Neural cell (in vitro differentiated cells): ENCODE measurements around the gene SLC17A9. TPM values are rescaled to one million over a fixed set of nuclear protein-coding genes. Genes with fewer than 3 reads are reported as not detected.

Experiments
- H2AFZ ChIP-seq: fragments of 200-600, 300-800 bp; sonication (generic), shearing (Covaris generic); 2 replicates; pipeline ENCODE4 v1.6.0; 2014; ENCODE audit warnings: low read depth, mild to moderate bottlenecking, antibody characterized with exemption, low read length, moderate library complexity
- H3F3A ChIP-seq: fragments of 200-600 bp; shearing (Covaris generic); 2 replicates; pipeline ENCODE4 v1.6.1; 2016; ENCODE audit warnings: mild to moderate bottlenecking, moderate library complexity, mixed read lengths, antibody characterized with exemption, low read length; ENCODE audit not compliant: insufficient read depth, poor library complexity, severe bottlenecking
- H3K27ac ChIP-seq: fragments of 200-600, 300-800 bp; sonication (generic), shearing (Covaris generic); 2 replicates; pipeline ENCODE4 v1.5.1; 2014; ENCODE audit warnings: mild to moderate bottlenecking, low read length, moderate library complexity
- H3K27me3 ChIP-seq: fragments of 300-800, 200-600 bp; sonication (generic), shearing (Covaris generic); 2 replicates; pipeline ENCODE4 v1.6.0; 2014; ENCODE audit warnings: mild to moderate bottlenecking, low read depth, low read length, moderate library complexity; ENCODE audit not compliant: insufficient read depth
- H3K36me3 ChIP-seq: fragments of 300-800, 200-600 bp; sonication (generic), shearing (Covaris generic); 2 replicates; pipeline ENCODE4 v1.5.1; 2014; ENCODE audit warnings: mild to moderate bottlenecking, antibody characterized with exemption, low read length, moderate library complexity; ENCODE audit not compliant: insufficient read depth
- H3K4me2 ChIP-seq: fragments of 300-800, 200-600 bp; sonication (generic), shearing (Covaris generic); 2 replicates; pipeline ENCODE4 v1.6.0; 2014; ENCODE audit warnings: mild to moderate bottlenecking, low read length
- H3K4me3 ChIP-seq: fragments of 300-800, 200-600 bp; sonication (generic), shearing (Covaris generic); 2 replicates; pipeline ENCODE4 v1.5.1; 2014; ENCODE audit warnings: mild to moderate bottlenecking, low read length, moderate library complexity
- H3K79me2 ChIP-seq: fragments of 200-600 bp; shearing (Covaris generic); replicated peaks from 2 replicates; pipeline ENCODE4 v1.6.0; 2014; ENCODE audit warnings: mild to moderate bottlenecking, low read length, moderate library complexity; ENCODE audit not compliant: insufficient read depth
- H3K9ac ChIP-seq: fragments of 300-800, 200-600 bp; sonication (generic), shearing (Covaris generic); 2 replicates; pipeline ENCODE4 v1.6.1; 2016; ENCODE audit warnings: mild to moderate bottlenecking, low read length, mixed read lengths
- H3K9me2 ChIP-seq: fragments of 200-600 bp; shearing (Covaris generic); 2 replicates; pipeline ENCODE4 v1.6.1; 2016; ENCODE audit warnings: mild to moderate bottlenecking, low read length, mixed read lengths; ENCODE audit not compliant: insufficient read depth
- H3K9me3 ChIP-seq: fragments of 200-600, 300-800 bp; sonication (generic), shearing (Covaris generic); 2 replicates; pipeline ENCODE4 v1.6.1; 2016; ENCODE audit warnings: mild to moderate bottlenecking, mixed run types, low read length, moderate library complexity, mixed read lengths
- H4K20me1 ChIP-seq: fragments of 200-600 bp; shearing (Covaris generic); 2 replicates; pipeline ENCODE4 v1.6.1; 2016; ENCODE audit warnings: mild to moderate bottlenecking, mixed run types; ENCODE audit not compliant: insufficient read depth
- CTCF ChIP-seq: fragments of 450-650 bp; IDR thresholded peaks from 2 replicates; pipeline ENCODE4 v1.5.1; 2014; ENCODE audit warnings: antibody characterized with exemption, mild to moderate bottlenecking, moderate library complexity; ENCODE audit not compliant: poor library complexity, severe bottlenecking
- EP300 ChIP-seq: fragments of 450-650 bp; conservative IDR thresholded peaks from 2 replicates; pipeline ENCODE4 v1.6.1; 2014; ENCODE audit warnings: antibody characterized with exemption, mild to moderate bottlenecking, moderate library complexity; ENCODE audit not compliant: poor library complexity, severe bottlenecking
- EZH2 ChIP-seq: fragments of 200-600, 300-800 bp; shearing (Covaris generic), sonication (generic); IDR thresholded peaks from 2 replicates; pipeline ENCODE4 v1.6.1; 2014; ENCODE audit warnings: antibody characterized with exemption, low read length, borderline replicate concordance, mild to moderate bottlenecking; ENCODE audit not compliant: insufficient read depth, poor library complexity, severe bottlenecking
- MXI1 ChIP-seq: fragments of 450-650 bp; conservative IDR thresholded peaks from 2 replicates; pipeline ENCODE4 v1.6.1; 2014; ENCODE audit warnings: antibody characterized with exemption, mild to moderate bottlenecking; ENCODE audit not compliant: poor library complexity, severe bottlenecking
- POLR2AphosphoS5 ChIP-seq: IDR thresholded peaks from 2 replicates; pipeline ENCODE4 v1.6.1; 2012
- RAD21 ChIP-seq: fragments of 450-650 bp; conservative IDR thresholded peaks from 2 replicates; pipeline ENCODE4 v1.6.1; 2014; ENCODE audit warnings: antibody characterized with exemption, mild to moderate bottlenecking, moderate library complexity
- REST ChIP-seq: IDR thresholded peaks from 2 replicates; pipeline ENCODE4 v1.6.1; 2012; ENCODE audit warnings: borderline replicate concordance
- SMC3 ChIP-seq: fragments of 450-650 bp; conservative IDR thresholded peaks from 2 replicates; pipeline ENCODE4 v1.6.1; 2014; ENCODE audit warnings: antibody characterized with exemption, mild to moderate bottlenecking, moderate library complexity; ENCODE audit not compliant: poor library complexity
- TAF1 ChIP-seq: IDR thresholded peaks from 2 replicates; pipeline ENCODE4 v1.6.1; 2012; ENCODE audit warnings: low read depth
- polyA plus RNA-seq: library from polyadenylated mRNA; depleted of rRNA; stranded (reverse); fragments of >200 nt; gene quantifications from 2 replicates; pipeline ENCODE4 v1.2.3, GENCODE V29; 2014

SLC17A9 gene
- polyA plus RNA-seq, 1 donor from 2014 or later: not detected

- H3K9ac ChIP-seq: no peak overlapping the region
- peaks cover 17% of the 10 kb centered on the region for H3K27me3 ChIP-seq
- no peak overlapping the region for H3K4me2 ChIP-seq
- H3K27ac ChIP-seq: no peak overlapping the region
- no peaks in the 10 kb centered on the region for H3K36me3 ChIP-seq
- TF ChIP-seq POLR2AphosphoS5: no peak
- TF ChIP-seq EZH2: no peak
- no peak for TF ChIP-seq MXI1
- no peak for TF ChIP-seq CTCF
- no peak for TF ChIP-seq RAD21
- no peak for TF ChIP-seq EP300
- TF ChIP-seq TAF1: no peak
- no peak for TF ChIP-seq REST
- TF ChIP-seq SMC3: no peak
- H3K79me2 ChIP-seq: no peaks in the 10 kb centered on the region
- H3K9me3 ChIP-seq: no peaks in the 10 kb centered on the region
- H3F3A ChIP-seq: no peaks in the 10 kb centered on the region
- no peaks in the 10 kb centered on the region for H4K20me1 ChIP-seq
- no peak overlapping the region for H2AFZ ChIP-seq
- H3K9me2 ChIP-seq: no peaks in the 10 kb centered on the region
- H3K4me3 ChIP-seq: no peak overlapping the region
Observed at GRCh38 chr20:62969179-62969760, 16.8 kb downstream of the SLC17A9 start.

- Histone ChIP-seq H3K36me3 (no peaks in the 10 kb centered on the region), H3K79me2 (no peaks in the 10 kb centered on the region), H3F3A (no peaks in the 10 kb centered on the region), H3K4me2 (no peak overlapping the region), H3K27ac (no peak overlapping the region), H3K4me3 (no peak overlapping the region), H2AFZ (no peak overlapping the region), H3K9ac (no peak overlapping the region), H3K9me2 (no peaks in the 10 kb centered on the region), H3K9me3 (no peaks in the 10 kb centered on the region), H4K20me1 (no peaks in the 10 kb centered on the region), H3K27me3 (peaks cover 22% of the 10 kb centered on the region)
- no peak for TF ChIP-seq EZH2
- no peak for TF ChIP-seq POLR2AphosphoS5
- TF ChIP-seq CTCF: no peak
- no peak for TF ChIP-seq RAD21
- TF ChIP-seq REST: no peak
Observed at GRCh38 chr20:62969939-62970306, 17.4 kb downstream of the SLC17A9 start.
